ENCODE measurements around the gene MEGF10.

MEGF10 gene

DNA sequence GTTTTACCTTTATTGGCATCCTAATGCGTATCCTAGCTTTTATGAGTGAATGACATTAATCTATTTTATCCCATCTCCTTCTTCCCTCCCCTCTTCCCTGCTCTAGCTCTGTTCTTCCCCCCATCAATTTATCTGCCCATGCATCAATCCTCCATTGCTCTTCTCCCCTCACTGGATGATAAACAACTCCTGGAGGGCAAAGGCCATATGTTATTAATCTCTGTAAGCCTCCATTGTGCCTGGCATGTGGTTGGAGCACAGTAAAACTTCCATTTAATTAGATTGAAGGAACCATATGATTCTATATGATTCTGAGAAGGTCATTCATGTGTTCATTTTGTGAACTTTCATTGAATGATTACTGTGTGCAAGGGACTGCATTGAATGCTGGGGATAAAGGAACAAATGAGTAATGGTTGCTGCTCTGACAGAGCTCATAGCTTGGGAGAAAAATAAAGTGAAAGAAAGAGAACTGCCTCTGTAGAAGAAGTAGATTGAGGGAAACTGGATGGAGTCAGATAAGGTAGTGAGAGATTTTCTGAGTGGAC is 85.0 kb downstream of the MEGF10 start:
- DNase-seq: no peak

DNA sequence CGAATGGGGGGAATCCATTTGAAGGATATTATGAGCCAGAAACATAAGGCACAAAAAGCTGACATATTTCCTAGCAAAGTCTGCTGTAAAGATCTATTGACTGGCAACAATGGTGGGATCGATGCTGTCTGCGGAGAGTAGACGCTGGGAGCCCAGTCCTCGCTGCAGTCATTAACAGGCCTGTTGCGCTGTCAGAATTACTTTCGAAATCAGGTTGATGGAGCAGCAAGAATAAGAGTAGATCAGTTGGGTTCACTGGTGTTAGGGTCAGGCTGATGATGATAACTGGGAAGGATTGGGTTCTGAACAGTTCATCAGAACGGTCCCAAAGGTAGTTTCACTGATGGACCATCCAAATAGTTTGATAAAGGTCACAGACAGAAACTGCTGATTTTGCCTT is 87.1 kb downstream of the MEGF10 start:
- DNase-seq: no peak

DNA sequence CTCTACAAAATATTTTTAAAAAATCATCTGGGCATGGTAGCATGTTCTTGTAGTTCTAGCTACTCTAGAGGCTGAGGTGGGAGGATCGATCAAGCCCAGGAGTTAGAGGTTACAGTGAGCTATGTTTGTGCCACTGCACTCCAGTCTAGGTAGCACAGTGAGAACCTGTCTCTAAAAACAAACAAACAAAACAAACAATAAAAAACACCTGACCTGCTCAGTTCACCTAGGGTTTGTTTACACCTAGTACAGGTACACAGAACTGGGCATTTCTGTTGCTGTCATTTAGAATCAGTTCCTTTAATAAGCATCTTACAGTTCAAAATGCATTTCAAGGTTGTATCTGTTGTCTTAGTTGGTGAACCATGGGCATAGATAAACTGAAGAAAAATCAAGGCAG is 95.3 kb downstream of the MEGF10 start:
- no peak for DNase-seq

DNA sequence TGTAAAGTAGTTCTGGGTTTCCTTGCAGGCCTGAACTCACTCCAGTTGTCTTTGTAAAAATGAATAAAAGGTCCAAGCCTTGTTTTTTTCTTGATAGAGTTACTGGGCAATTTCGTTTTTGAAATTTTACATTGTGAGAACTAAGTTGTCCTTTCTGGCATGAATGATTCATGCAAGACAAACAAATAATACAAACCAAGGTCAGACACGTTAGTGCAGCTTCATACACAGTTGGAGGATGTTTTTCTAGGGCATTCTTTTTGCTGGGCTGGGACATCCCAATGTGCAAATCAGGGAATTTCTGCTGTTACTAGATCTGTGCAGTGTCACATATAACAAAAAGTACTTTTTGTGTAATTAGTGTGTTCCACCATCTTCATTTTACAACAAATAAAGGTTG is 96.0 kb downstream of the MEGF10 start:
- no peak for DNase-seq

DNA sequence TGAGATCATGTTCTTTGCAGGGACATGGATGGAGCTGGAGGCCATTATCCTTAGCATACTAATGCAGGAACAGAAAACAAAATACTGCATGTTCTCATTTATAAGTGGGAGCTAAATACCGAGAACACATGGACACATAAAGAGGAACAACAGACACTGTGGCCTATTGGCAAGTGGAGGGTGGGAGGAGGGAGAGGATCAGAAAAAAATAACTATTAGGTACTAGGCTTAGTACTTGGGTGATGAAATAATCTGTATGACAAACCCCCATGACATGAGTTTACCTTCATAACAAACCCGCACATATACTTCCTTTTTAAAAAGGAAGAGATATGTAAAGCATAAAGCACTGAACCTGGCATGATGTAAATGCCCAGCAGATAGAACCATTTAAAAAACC is 99.0 kb downstream of the MEGF10 start:
- DNase-seq: no peak

DNA sequence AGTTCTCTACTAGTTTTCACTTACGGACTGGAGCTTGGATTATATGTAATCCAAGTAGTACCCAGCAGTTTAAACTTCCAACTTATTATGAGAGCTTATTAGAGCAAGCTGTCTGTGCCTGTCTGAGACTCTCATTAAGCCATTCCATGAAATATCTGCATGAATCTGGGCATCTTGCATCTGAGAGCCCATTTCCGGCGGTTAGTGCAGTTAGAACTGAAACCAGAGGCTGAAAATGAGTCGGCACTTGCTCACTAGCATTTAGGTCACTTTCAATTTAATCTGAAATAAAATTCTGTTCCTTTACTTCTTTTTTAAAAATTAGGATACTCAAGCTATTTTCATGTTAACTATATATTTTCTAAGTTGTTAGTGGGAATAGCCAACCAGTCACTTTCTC is 102.2 kb downstream of the MEGF10 start:
- DNase-seq: no peak

DNA sequence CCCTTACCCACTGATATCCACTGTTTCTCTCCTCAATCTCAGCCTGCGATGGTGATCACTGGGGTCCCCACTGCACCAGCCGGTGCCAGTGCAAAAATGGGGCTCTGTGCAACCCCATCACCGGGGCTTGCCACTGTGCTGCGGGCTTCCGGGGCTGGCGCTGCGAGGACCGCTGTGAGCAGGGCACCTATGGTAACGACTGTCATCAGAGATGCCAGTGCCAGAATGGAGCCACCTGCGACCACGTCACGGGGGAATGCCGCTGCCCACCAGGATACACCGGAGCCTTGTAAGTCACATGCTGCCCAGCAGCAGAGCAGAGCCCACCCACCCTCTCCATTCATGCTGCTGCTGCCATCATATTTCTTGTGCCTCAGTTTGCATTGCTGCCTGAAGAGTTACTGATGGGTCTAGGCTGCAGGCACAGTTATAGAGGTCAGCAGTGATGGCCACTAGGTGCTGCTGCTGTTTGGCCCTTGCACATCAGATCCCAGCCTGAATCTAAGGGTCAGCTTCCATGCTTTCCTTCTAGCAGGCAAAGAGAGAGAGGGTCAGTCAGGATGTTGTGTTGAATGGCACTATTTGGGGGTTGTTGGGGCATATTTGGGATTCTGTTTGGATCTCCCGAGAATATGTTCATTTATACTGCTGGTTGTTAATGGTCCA is 106.0 kb downstream of the MEGF10 start:
- no peak for DNase-seq

DNA sequence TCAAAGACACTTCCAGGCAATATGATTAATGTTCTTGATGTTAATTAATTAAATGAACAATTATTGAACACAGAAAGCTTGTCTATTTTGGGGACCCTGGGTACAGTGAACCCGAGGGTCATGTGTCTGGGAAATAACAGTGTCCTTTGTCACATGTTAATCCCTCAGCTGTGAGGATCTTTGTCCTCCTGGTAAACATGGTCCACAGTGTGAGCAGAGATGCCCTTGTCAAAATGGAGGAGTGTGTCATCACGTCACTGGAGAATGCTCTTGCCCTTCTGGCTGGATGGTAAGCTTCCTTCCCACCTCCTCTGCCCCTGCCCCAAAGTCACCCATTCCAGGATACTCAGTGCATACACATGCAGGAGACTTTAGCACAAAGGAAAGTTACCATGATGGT is 107.9 kb downstream of the MEGF10 start:
- no peak for DNase-seq

DNA sequence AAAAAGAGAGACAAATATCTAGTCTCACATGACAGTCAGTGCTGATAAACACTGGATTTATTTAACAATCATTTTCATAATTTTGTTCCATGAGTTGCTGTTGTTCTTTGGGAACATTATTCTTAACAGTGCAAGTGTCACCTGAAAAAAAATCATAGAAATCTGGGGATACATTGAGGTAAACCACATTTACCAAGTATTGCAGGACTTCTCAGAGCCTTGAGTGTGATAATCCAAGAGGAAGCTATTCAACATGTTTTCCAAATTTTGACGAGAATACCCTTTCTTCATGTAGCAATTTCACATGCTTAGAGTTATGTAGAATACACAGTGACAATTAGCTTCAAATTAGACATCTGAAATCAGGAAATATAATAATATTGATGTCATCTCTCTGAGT is 108.5 kb downstream of the MEGF10 start:
- DNase-seq: no peak

DNA sequence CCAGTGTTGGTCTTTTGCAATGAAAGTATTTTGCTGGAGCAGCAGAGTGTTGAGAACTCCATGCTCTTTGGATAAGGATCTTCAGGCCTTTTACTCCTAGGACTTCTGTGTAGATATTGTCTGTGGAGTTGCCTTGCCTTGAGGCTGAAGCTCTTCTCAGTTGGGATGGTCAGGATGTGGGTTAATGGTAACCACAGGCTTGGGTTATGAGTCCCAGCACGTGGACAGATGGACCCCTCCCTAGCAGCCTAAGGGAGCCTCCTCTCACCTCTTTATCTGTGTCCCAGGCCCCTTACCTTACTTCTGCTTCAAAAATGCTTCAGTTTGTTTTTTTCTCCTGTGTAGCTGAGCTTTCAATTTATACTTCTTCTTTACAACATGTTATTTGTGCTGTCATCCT is 109.9 kb downstream of the MEGF10 start:
- DNase-seq: no peak

DNA sequence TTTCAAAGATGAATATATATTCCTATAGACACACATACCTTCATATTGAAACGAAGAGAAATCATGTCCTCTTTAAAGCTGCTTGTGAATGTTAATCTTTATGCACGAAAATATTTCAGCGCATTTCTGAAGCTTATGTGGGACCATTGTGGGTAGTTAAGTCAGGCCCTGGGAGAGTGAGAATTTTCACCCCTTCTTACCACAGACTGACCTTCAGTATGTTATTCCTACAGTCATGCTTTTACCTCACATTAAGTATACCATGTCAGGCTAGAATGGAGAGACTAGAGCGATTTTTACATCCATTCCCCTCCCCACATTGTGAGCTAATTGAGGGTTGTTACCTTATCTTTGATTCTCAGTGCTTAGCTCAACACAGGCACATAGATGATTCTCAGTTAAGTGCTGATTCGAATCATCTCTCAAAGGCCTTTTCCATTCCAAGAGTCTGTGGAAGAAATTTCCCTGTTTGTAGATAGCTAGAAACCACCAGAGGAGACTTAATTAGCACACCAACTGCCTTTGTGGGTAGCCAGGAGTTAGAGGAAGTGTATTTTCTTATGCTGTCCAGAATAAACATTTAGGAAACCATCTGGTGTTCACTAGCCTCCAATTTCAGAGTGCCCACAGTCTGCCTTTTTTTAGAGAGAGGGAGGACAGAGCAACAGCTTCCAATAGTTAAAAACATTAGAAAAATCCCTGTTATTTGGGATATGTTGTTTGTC is 110.5 kb downstream of the MEGF10 start:
- DNase-seq: no peak

DNA sequence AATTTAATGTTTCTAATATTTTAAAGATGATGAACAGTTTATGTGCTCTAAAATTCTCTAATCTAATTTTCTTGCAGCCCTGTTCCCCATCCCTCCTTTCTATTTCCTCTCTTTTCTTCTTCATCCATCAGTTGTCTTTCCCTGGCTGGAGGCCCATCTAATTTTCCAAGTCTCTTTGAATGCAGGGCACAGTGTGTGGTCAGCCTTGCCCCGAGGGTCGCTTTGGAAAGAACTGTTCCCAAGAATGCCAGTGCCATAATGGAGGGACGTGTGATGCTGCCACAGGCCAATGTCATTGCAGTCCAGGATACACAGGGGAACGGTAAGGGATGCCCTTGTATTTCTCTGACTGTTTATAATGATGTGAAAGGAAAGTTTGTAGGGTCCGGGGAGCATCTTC is 111.8 kb downstream of the MEGF10 start:
- no peak for DNase-seq

DNA sequence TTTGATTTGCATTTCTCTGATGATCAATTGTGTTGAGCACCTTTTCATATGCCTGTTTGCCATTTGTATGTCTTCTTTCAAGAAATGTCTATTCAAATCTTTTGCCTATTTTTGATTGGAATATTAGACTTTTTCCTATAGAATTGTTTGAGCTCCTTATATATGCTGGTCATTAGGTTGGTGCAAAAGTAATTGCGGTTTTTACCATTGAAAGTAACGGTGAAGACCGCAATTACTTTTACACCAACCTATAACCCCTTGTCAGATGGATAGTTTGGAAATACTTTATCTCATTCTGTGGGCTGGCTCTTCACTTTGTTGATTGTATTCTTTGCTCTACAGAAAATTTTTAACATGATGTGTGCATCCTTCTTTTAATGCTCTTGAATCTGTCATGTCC is 113.6 kb downstream of the MEGF10 start:
- no peak for DNase-seq

DNA sequence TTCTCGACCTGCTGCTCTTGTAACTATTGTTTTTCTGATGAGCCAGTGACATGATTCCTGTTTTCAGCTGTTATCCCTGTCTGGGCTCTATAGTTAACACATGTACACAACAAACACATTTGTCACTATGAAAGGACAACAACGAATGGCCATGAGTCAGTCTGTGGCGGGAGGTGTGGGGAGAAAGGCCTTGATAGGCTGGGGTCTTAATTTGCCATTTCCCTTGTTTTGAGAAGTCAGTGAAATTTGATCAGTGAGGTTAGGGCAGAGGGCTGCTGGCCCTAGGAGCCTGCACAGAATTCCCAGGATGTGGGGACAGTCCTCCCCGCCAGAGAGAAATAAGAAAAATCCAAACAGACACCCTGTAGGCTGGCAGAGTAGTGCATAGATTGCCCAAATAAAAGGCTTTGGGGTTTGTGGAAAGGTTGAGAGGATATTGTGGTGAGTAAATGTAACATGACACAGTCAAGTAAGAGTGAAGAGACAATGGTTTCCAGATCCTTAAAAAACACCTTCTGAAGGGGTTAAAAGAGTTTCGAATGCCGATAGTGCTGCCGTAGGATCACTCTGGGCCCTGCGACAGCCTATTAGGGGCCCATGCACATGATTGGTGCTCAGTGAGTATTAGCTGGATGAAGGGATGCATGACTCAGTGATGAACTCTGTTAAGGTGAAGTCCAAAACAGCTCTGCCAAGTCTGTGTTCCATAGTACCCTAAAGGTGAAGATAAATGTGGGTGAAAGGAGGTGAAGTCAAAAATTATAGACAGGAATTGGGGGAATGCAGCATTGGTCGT is 115.9 kb downstream of the MEGF10 start:
- no peak for DNase-seq

DNA sequence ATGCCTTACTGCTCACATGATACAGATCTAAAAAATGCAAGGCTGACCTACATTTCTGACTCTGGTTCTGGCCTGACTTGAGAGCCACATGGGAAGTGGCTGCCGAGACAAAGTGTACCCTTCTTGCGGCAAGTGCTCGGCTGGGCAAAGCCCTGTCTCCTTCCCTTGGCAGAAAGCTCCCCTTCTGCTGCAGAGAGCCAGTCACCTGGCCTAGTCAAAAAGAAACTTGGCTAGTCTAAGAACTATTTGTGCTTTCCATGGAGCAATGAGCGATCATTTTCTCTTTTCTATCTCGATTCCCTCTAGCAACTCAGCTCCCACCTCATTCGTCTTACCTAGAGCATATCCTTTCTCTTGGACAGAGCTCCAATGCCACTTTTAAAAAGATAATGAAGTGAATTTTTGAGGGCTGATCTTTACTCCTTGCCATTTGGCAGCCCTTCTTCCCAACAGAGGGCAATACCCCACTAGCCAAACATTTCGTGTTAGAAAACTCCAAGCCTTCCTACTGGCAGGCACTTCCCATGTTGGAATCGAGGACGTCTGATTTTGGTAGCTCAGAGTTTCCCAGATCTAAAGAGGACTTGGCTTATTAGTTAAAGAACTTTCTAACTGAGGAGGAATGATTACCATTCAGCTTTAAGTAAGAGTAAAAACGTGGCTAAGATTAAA is 118.8 kb downstream of the MEGF10 start:
- DNase-seq: no peak

DNA sequence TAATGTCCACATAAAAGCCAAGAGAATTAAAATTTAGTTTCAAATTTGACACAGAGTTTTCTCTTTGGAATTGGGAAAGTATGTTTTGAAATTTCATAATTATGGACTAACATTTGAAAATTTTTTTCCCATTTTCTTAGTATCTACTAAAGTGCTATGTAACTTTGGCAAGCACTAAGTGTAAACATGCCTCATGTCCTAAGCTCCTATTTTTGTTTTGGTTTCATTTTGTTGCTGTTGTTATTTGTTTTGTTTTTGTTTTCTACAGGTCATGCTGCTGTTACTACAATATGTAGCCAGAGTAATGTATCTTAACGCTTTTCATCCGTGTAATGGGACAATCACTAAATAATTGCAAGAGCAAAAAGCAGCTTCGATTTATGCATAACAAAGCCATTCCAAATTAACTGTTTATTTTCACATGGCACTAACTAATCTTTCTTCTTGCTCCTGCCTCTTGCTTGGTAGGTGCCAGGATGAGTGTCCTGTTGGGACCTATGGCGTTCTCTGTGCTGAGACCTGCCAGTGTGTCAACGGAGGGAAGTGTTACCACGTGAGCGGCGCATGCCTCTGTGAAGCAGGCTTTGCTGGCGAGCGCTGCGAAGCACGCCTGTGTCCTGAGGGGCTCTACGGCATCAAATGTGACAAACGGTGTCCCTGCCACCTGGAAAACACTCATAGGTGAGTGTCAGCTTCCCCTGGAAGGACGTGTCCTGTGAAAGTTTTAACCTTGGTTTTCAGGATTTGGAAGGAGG is 119.5 kb downstream of the MEGF10 start:
- DNase-seq: no peak

DNA sequence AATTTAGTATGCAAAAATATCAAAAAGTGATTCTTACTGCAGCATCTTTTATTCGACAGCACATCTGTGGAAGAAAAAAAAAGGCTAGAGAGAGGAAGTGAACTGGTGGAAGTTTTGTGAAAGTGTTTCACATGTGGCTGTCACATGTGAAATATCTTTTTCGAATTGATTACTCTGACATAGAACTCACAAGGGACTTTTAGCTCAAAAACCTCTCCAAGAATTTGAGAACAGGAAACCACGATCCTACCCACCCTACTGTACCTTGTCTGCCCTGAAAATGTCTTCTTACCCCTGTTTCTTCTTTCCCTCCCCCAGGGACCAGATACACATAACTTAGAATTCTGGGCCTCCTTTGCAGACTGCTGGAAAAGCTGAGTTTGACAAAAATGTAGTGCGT is 120.4 kb downstream of the MEGF10 start:
- peak; percentile 6 for DNase-seq

DNA sequence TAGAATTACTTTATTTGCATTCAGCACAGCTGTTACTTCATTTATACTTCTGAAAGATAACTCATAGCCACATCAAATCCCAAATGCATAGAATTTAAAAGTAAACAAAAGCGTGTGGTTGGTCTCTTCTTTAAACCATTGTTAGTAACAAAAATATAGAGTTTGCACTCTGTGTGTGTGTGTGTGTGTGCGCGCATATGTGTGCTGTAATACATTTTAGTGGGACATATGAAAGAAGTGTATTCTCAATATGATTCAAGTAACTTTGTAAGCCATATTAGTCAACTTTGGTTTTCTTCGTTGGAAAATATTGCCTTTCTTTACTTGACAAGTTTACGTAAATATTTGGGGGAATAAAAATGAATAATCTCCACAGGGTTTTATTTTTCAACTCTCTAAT is 120.8 kb downstream of the MEGF10 start:
- DNase-seq: no peak

DNA sequence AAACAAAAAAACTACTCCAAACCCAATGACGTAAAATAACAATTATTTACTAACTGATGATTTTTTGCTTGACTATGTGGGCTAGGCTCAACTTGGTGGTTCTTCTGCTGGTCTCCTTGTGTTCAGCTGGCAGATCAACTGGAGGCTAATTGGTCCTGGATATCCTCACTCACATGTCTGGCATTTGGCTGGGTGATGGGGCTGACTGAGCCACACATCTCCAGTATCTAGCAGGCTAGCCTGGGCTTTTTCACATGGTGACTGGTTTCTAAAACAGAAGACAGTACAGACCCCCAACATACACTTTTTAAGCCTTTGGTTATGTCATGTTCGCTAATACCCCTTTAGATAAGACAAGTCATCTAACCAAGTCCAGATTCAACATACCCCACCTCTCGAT is 122.1 kb downstream of the MEGF10 start:
- DNase-seq: no peak

DNA sequence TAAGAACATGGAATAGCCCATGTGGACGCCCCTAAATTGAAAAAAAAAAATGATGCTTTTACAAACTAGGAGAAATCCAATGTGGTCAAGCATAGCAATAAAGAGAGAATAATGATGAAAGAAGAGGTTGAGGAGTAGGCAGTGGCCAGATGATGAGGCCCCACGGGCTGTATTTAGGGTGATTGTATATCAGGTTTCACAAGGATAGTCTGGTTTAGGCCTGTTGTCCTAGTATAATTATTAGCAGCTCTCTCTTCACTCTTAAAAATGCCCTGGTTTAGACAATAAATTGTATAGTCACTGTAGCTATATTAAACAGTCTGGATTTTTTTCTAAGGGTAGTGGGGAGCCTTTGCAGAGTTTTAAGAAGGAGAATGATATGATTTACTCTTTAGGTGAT is 124.4 kb downstream of the MEGF10 start:
- no peak for DNase-seq

DNA sequence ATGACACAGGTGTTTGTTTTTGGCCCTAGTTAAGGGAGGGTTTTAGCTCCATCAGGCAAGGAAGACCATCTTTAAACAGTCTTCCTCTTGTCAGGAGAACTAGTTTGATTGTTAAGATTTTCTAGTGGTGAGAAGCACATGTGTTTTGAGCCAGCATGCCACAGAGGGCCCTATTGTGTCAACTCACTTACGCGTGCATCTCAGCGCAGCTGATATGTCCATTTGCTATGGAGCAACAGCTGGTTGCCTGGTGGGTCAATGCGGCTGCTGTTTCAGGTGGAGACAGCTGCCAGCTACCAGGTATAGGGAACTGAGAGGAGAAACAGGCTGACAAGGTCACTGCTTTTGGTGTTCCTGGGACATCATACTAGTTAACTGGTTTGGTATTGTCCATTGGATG is 126.3 kb downstream of the MEGF10 start:
- no peak for DNase-seq

DNA sequence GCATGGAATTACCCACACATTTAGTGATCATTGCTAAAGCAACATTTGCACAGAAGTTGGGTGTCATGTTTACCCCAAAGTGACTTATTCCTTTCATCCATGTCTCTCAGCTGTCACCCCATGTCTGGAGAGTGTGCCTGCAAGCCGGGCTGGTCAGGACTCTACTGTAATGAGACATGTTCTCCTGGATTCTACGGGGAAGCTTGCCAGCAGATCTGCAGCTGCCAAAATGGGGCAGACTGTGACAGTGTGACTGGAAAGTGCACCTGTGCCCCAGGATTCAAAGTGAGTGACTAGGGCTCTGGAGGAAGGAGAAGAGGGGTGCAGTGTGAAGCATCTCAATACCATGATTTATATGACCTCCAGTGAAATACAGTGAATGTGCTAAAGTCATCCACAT is 126.9 kb downstream of the MEGF10 start:
- no peak for DNase-seq

DNA sequence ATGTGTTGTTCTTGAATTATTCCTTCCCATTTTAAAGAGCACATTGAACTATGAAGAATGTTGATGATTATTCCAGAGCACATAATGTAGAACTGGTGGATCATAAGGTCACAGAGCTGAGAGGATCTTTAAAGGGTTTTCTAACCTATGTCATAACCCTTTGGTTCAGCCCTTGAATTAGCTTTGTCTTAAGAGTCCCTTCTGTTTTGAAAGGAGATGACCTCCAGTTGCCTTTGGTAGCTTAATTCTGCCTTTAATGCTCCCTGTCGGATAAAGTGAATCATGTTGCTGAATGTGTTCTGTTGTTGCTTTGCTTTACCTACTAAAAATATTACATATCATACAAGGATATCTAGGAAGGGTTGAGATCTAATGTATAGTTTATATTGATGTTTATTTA is 127.8 kb downstream of the MEGF10 start:
- DNase-seq: no peak

Data from fibroblast of upper back skin (primary cell).